LNCaP clone FGC (cell line): Measurements from ENCODE around the gene PACS2.

Source experiments
- DNase-seq: peaks from one replicate; pipeline ENCODE4 v3.0.0-alpha.2; 2011; ENCODE audit warnings: low read depth
- H3K4me3 ChIP-seq: 2 replicates; pipeline ENCODE4 v1.5.1; 2011; ENCODE audit warnings: mild to moderate bottlenecking, low read depth, low read length, control low read depth
- TF ChIP-seq, protein P1 (sequence below): IDR thresholded peaks from 2 replicates; pipeline ENCODE4 v1.5.1; 2012; ENCODE audit warnings: mild to moderate bottlenecking; ENCODE audit not compliant: control insufficient read depth, insufficient read depth; ENCODE audit errors: extremely low read depth

Gene PACS2

GRCh38 chr14:105395538-105395854 lies 80.9 kb downstream of the PACS2 start:
- H3K4me3 ChIP-seq, result no peak overlapping the region
- TF ChIP-seq, protein P1, sequence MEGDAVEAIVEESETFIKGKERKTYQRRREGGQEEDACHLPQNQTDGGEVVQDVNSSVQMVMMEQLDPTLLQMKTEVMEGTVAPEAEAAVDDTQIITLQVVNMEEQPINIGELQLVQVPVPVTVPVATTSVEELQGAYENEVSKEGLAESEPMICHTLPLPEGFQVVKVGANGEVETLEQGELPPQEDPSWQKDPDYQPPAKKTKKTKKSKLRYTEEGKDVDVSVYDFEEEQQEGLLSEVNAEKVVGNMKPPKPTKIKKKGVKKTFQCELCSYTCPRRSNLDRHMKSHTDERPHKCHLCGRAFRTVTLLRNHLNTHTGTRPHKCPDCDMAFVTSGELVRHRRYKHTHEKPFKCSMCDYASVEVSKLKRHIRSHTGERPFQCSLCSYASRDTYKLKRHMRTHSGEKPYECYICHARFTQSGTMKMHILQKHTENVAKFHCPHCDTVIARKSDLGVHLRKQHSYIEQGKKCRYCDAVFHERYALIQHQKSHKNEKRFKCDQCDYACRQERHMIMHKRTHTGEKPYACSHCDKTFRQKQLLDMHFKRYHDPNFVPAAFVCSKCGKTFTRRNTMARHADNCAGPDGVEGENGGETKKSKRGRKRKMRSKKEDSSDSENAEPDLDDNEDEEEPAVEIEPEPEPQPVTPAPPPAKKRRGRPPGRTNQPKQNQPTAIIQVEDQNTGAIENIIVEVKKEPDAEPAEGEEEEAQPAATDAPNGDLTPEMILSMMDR, result no peak
- DNase-seq, result no peak

DNA sequence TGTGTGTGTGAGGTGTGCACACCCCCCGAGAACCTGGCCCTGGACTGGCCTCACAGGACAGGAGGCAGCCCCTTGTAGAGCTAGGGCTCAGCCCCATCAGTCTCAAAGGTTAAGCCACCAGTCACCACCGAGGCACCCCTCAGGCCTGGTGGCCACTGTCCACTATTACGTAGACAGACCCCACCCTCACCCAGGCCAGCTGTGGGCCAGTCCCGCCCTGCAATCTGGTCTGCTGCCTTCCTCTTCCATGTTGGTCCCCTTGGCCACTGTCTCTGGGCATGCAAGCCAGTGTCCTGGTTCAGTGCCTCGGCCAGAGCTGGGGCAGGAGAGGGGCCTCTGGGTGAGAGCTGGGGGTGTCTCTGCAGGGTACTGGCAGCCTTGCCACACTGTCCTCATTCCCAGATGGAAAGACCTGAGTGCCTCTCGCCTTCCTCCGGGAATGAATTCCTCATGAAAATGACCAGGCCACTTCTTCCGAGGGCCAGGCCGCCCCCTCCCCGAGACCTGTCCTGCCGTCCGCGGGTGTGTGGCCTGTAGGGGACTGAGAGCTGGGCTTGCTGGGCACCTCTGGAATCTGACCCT lies 82.9 kb downstream of the PACS2 start:
- TF ChIP-seq, protein P1, result no peak
- peak overlapping the region; percentile 90 for H3K4me3 ChIP-seq
- no peak for DNase-seq

DNA sequence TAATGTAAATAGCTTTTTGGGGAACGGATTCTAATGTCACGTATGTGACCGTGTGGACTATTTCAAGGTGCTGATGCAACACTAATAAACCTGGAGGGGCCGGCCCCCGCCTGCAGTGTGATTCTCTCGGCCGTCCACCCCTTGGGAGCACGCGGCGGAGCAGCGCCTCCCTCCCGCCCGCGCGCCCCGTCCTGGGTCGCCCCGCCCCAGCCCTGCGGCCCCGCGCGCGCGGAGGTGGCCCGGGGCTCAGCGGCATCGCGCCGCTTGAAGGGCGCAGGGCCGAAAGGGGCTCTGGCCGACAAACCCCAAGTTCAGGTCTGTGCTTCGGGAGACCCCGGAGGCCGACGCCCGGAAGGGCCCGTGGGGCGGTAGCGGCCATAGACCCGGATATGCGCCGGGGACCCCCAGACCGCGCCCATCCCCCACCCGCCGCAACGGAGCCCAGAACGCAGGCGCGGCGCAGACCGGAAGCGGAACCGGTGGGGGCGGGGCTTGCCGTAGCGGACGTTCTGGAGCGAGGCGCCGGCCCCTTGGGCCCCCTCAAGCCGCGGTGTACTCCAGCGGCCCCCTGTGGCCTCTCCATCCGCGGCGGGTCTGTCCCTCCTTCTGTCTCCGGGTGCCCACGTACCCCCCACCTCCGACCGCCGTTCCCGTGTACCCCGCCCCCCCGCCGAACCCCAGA lies 83.6 kb downstream of the PACS2 start, which contains the start of gene TEX22:
TEX22 (plus strand) TSS at position 495 of the 682 bp plus-strand sequence. CDS start 803 bp downstream, outside the sequence.
- H3K4me3 ChIP-seq, result peak within 1 kb of the TSS; percentile 90
- DNase-seq, result no peak
- TF ChIP-seq, protein P1, result no peak

DNA sequence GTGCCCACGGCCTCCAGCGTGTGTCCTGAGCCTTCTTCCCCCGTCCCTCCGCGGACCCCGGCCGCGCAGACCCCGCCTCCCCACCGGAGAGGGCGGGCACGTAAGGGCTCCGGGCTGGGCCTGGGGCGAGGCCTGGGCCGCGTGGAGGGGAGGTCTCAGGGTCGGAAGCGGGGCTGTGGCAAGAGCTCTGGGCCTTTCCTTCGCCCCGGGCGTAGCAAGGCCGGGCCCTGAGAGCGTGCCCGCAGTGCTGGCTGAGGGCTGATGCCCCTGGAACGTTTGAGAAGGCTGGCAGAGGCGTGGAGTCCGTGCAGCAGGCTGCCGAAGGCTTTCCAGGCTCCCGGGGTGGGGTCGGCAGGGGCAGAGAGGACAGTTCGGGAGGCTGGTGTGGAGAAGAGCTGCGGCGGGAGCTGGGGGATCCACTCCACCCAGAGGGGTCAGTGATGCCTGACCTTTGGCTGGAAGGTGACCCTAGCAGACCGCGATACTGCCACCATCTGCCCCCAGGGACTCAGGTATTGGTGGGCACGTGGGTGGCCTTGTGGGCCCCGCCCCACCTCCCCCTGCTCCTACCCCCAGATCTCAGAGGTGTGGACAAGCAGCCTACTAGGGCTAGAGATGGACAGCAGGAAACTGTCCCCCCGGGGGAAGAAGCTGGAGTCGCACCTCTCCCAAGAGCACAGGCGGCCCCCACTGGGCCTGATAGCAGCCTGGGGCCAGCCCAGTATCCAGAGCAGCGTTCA lies 84.3 kb downstream of the PACS2 start:
- TF ChIP-seq, protein P1, result no peak
- no peak for DNase-seq
- peak overlapping the region; percentile 90 for H3K4me3 ChIP-seq

- peak overlapping the region; percentile 90 for H3K4me3 ChIP-seq
- no peak for DNase-seq
- TF ChIP-seq, protein P1, result no peak
These were observed 84.9 kb downstream of the PACS2 start for GRCh38 chr14:105399466-105399775.

- DNase-seq, result no peak
- peak overlapping the region; percentile 90; the same call in 1 of the 2 replicates for H3K4me3 ChIP-seq
- TF ChIP-seq, protein P1, result no peak
These were observed 85.5 kb downstream of the PACS2 start for GRCh38 chr14:105400016-105400415.

- DNase-seq, result no peak
- TF ChIP-seq, protein P1, result no peak
These were observed 87.2 kb downstream of the PACS2 start for GRCh38 chr14:105401699-105402098.

More at GRCh38 chr14:105401699-105402098, 87.2 kb downstream of the PACS2 start:
- H3K4me3 ChIP-seq, result no peak overlapping the region
